Lower lobe of right lung (tissue), 2 donors: ENCODE data around the gene XKRX. TPM values are rescaled to one million over a fixed set of nuclear protein-coding genes. Genes with fewer than 3 reads are reported as not detected.

Experiments used
- ATAC-seq, 2 donors: fragments of 200-7000 bp; cut with Tn5 transposase; one replicate each; pipeline ENCODE4 v1.9.1; 2020 to 2022; ENCODE audit warnings: mild to moderate bottlenecking in 2 of 2, moderate library complexity in 2 of 2
- DNase-seq: peaks from one replicate; pipeline ENCODE4 v3.0.0-alpha.2; 2020
- H3K27ac ChIP-seq: fragments of 200-600 bp; one replicate; pipeline ENCODE4 v1.8.0; 2022
- H3K27me3 ChIP-seq: fragments of 200-600 bp; one replicate; pipeline ENCODE4 v1.8.0; 2022; ENCODE audit warnings: low read depth
- H3K36me3 ChIP-seq: fragments of 200-600 bp; one replicate; pipeline ENCODE4 v1.8.0; 2022; ENCODE audit warnings: mild to moderate bottlenecking
- H3K4me1 ChIP-seq: fragments of 200-600 bp; one replicate; pipeline ENCODE4 v1.8.0; 2022
- H3K4me3 ChIP-seq: fragments of 200-600 bp; one replicate; pipeline ENCODE4 v1.8.0; 2022; ENCODE audit warnings: mild to moderate bottlenecking
- H3K9me3 ChIP-seq: fragments of 200-600 bp; one replicate; pipeline ENCODE4 v1.8.0; 2022
- CTCF ChIP-seq: fragments of 200-600 bp; IDR thresholded peaks from one replicate; pipeline ENCODE4 v1.8.0; 2022; ENCODE audit warnings: antibody characterized with exemption, mild to moderate bottlenecking
- intact Hi-C: fragments of 100-400 bp; cut with DNase I; formaldehyde crosslinking; loops from one replicate; pipeline ENCODE4 v1.11.0; 2022
- total RNA-seq: library from RNA; stranded (reverse); fragmentation: NEBNext Ultra II Directional; extraction: Animal tissue kit (Norgen Biotek cat#: 25700); gene quantifications from one replicate; pipeline ENCODE4 v1.2.1, GENCODE V29; 2021
- donor health status: DM: no; HTN: yes; CAD: no; lungs with severe emphysema.

The XKRX gene
- total RNA-seq, 1 donor from 2014 or later, result 8.1 TPM

GRCh38 chrX:100944601-100945000 lies 15.9 kb upstream of the XKRX start:
- ATAC-seq (no peak), DNase-seq (no peak)
- intact Hi-C loops, result no loop called here
- no peaks in the 10 kb centered on the region for H3K9me3 ChIP-seq
- no peak overlapping the region for H3K4me3 ChIP-seq
- no peak for TF ChIP-seq CTCF
- H3K4me1 ChIP-seq, result no peaks in the 10 kb centered on the region
- no peak overlapping the region for H3K27ac ChIP-seq
- no peaks in the 10 kb centered on the region for H3K36me3 ChIP-seq
- H3K27me3 ChIP-seq, result no peaks in the 10 kb centered on the region

- Histone ChIP-seq H3K4me1 (no peaks in the 10 kb centered on the region), H3K4me3 (no peak overlapping the region), H3K9me3 (no peaks in the 10 kb centered on the region), H3K36me3 (no peaks in the 10 kb centered on the region), H3K27ac (no peak overlapping the region), H3K27me3 (no peaks in the 10 kb centered on the region)
- TF ChIP-seq CTCF, result no peak
- ATAC-seq (no peak), DNase-seq (no peak)
- intact Hi-C loops, result no loop called here
Measured at GRCh38 chrX:100939333-100939732, 10.6 kb upstream of the XKRX start.

GRCh38 chrX:100935767-100936166 lies 7.0 kb upstream of the XKRX start:
- Histone ChIP-seq H3K9me3 (no peaks in the 10 kb centered on the region), H3K36me3 (no peaks in the 10 kb centered on the region), H3K27me3 (no peaks in the 10 kb centered on the region), H3K4me3 (no peak overlapping the region), H3K27ac (no peak overlapping the region), H3K4me1 (no peaks in the 10 kb centered on the region)
- intact Hi-C loops, result no loop called here
- ATAC-seq (no peak), DNase-seq (no peak)
- TF ChIP-seq CTCF, result no peak

GRCh38 chrX:100931925-100932285 lies 3.2 kb upstream of the XKRX start:
- Histone ChIP-seq H3K27me3 (no peaks in the 10 kb centered on the region), H3K4me3 (no peak overlapping the region), H3K27ac (no peak overlapping the region), H3K9me3 (no peaks in the 10 kb centered on the region), H3K4me1 (no peaks in the 10 kb centered on the region), H3K36me3 (no peaks in the 10 kb centered on the region)
- no peak for ATAC-seq
- intact Hi-C loops, result no loop called here
- no peak for TF ChIP-seq CTCF
- DNase-seq, result no peak

GRCh38 chrX:100931218-100931924 lies 2.7 kb upstream of the XKRX start:
- Histone ChIP-seq H3K36me3 (no peaks in the 10 kb centered on the region), H3K9me3 (no peaks in the 10 kb centered on the region), H3K27me3 (no peaks in the 10 kb centered on the region), H3K4me3 (no peak overlapping the region), H3K27ac (no peak overlapping the region), H3K4me1 (no peaks in the 10 kb centered on the region)
- intact Hi-C loops, result no loop called here
- ATAC-seq (no peak), DNase-seq (no peak)
- no peak for TF ChIP-seq CTCF
